ENCODE data around the gene OR52K1.

Gene OR52K1

GRCh38 chr11:4482445-4482844, at the start of gene OR52K1:
TSS of gene OR52K1 (plus strand) at chr11:4482646. CDS start at chr11:4488901, 6,255 bp downstream.
- no peaks in the 10 kb centered on the region for H3K4me1 Mint-ChIP-seq
- TF ChIP-seq CTCF (IDR thresholded peaks at IDR 0.05) = no peak
- no peaks in the 10 kb centered on the region for H3K36me3 Mint-ChIP-seq (ENCODE audit: low read depth)
- peaks cover 10% of the 10 kb centered on the region for H3K27me3 Mint-ChIP-seq (ENCODE audit: low read depth, poor library complexity)
- H3K9me3 Mint-ChIP-seq = no peaks in the 10 kb centered on the region
- no peak within 1 kb of the TSS for H3K27ac Mint-ChIP-seq
- no peak for DNase-seq
- no peak within 1 kb of the TSS for H3K4me3 Mint-ChIP-seq

DNA sequence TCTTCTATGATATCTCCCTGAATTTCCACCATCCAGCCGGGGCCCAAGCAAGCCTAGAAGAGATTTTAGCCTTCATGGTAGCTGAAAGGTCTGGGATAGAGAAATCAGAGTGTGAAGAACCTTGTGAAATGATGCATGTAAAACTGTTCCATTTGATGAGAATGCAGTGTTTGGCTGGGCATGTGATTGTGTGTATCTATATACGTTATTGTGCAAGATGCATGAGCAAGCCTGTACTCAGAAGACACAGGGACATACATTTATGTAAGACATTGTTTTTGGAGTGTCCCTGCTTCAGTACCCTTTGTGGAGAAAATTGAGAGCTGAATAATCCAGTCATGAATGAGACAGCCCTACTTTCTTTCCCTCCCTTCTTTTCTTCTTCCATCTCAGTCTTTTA, 48.6 kb upstream of the OR52K1 start:
- no peak for DNase-seq
- peaks cover 18% of the 10 kb centered on the region for H3K27me3 Mint-ChIP-seq (ENCODE audit: low read depth, poor library complexity)
- no peaks in the 10 kb centered on the region for H3K36me3 Mint-ChIP-seq (ENCODE audit: low read depth)
- no peak for TF ChIP-seq CTCF (IDR thresholded peaks at IDR 0.05)
- H3K4me1 Mint-ChIP-seq = no peaks in the 10 kb centered on the region
- H3K9me3 Mint-ChIP-seq = peaks cover 4% of the 10 kb centered on the region
- no peak overlapping the region for H3K4me3 Mint-ChIP-seq
- no peak overlapping the region for H3K27ac Mint-ChIP-seq

DNA sequence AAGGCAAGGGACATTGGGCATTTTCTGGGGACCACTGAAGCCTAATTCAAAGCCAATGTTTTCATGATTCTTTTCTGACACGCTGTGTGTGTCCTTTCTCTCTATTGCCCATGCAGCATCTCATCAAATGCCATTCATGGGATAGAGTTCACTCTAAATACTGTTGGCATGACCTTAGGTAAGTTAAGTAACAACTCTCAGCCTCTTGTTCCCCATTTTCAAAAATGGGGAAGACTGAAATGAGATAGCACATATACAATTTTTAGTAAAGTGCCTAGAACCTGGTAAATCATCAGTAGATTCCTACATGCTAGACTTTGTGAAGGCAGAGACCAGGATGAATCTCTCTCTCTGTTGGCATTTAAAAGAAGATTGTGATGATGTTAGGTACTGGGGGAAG, 46.0 kb upstream of the OR52K1 start:
- Mint-ChIP-seq H3K27me3 (ENCODE audit: low read depth, poor library complexity) (peaks cover 12% of the 10 kb centered on the region), H3K4me3 (no peak overlapping the region), H3K4me1 (no peaks in the 10 kb centered on the region), H3K36me3 (ENCODE audit: low read depth) (no peaks in the 10 kb centered on the region), H3K27ac (no peak overlapping the region), H3K9me3 (peaks cover 8% of the 10 kb centered on the region)
- DNase-seq = no peak
- TF ChIP-seq CTCF (IDR thresholded peaks at IDR 0.05) = no peak

DNA sequence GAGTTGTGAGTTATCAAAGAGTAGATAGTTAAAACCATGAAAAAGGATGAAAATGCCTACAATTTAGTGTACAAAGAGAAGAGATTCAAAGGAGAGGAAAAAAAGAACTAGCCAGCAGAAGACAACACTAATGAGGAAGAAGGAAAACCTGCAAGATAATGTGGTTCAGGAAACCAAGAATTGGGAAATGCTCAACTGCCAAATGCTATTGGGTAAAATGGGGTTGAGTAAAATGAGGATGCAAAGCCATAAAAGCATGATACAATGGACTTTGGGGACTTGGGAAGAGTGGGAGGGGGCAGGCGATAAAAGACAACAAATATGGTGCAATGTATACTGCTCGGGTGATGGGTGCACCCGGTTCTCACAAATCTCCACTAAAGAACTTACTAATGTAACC, 40.9 kb upstream of the OR52K1 start:
- Mint-ChIP-seq H3K4me1 (no peaks in the 10 kb centered on the region), H3K9me3 (peaks cover 8% of the 10 kb centered on the region), H3K36me3 (ENCODE audit: low read depth) (no peaks in the 10 kb centered on the region), H3K27ac (no peak overlapping the region), H3K27me3 (ENCODE audit: low read depth, poor library complexity) (no peaks in the 10 kb centered on the region), H3K4me3 (no peak overlapping the region)
- no peak for TF ChIP-seq CTCF (IDR thresholded peaks at IDR 0.05)
- no peak for DNase-seq

DNA sequence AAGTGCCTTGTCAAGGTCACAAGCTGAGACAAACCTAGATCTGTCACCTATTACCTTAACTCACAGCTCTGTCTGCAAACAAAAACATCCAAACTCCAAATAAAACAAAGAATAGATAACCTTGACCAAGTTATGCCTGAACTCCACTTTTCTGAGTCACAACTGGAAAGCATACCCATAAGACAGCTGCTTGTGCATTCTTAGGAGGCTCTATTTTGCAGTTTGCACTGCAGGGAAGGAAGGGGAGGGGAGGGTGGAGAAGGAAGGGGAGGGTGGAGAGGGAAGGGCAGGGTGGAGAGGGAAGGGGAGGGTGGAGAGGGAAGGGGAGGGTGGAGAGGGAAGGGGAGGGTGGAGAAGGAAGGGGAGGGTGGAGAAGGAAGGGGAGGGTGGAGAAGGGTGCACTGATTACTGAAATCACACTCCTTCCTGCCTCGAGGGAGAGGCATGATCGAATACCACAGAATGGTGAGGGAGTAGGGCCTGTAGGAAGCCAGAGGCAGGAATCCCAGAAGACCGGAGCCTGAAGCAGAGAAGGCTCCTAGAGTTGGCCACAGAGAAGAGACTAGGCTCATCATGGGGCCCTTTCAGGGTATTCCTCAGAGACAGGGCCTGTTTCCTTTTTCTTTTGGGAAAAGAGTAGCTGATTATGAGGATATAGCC, 39.1 kb upstream of the OR52K1 start:
- H3K27ac Mint-ChIP-seq = no peak overlapping the region
- no peaks in the 10 kb centered on the region for H3K27me3 Mint-ChIP-seq (ENCODE audit: low read depth, poor library complexity)
- H3K4me3 Mint-ChIP-seq = no peak overlapping the region
- TF ChIP-seq CTCF (IDR thresholded peaks at IDR 0.05) = no peak
- H3K4me1 Mint-ChIP-seq = no peaks in the 10 kb centered on the region
- H3K9me3 Mint-ChIP-seq = peaks cover 8% of the 10 kb centered on the region
- DNase-seq = no peak
- no peaks in the 10 kb centered on the region for H3K36me3 Mint-ChIP-seq (ENCODE audit: low read depth)

GRCh38 chr11:4448995-4449394, 33.5 kb upstream of the OR52K1 start, which contains the start of gene OR52K2:
TSS of gene OR52K2 (plus strand) at chr11:4449295. CDS start at chr11:4449340, 45 bp downstream.
- TF ChIP-seq CTCF (IDR thresholded peaks at IDR 0.05) = no peak
- Mint-ChIP-seq H3K4me1 (no peaks in the 10 kb centered on the region), H3K4me3 (no peak within 1 kb of the TSS), H3K27me3 (ENCODE audit: low read depth, poor library complexity) (peaks cover 5% of the 10 kb centered on the region), H3K9me3 (peaks cover 3% of the 10 kb centered on the region), H3K27ac (no peak within 1 kb of the TSS), H3K36me3 (ENCODE audit: low read depth) (no peaks in the 10 kb centered on the region)
- no peak for DNase-seq
